IgD-negative memory B cell (primary cell): Measurements from ENCODE around the gene DHRS7C. TPM values are rescaled to one million over a fixed set of nuclear protein-coding genes. Genes with fewer than 3 reads are reported as not detected.
"Not testable (repeated sequence)": the region's sequence is repeated elsewhere in the genome, so short reads cannot be mapped to it uniquely, and the experiment has no call there.

ENCODE experiments used
- H3K27ac Mint-ChIP-seq, 3 donors: one replicate each; pipeline ENCODE4 v1.8.0; 2020 to 2022; ENCODE audit warnings: mild to moderate bottlenecking in 3 of 3, mixed read lengths in 3 of 3, moderate library complexity in 1 of 3
- H3K27me3 Mint-ChIP-seq: one replicate; pipeline ENCODE4 v1.8.0; 2021; ENCODE audit warnings: mixed read lengths
- H3K36me3 Mint-ChIP-seq: one replicate; pipeline ENCODE4 v1.8.0; 2020; ENCODE audit warnings: mild to moderate bottlenecking, mixed read lengths
- H3K4me1 Mint-ChIP-seq, 3 donors: one replicate each; pipeline ENCODE4 v1.8.0; 2020 to 2022; ENCODE audit warnings: mixed read lengths in 3 of 3, mild to moderate bottlenecking in 1 of 3
- H3K4me3 Mint-ChIP-seq, 4 donors: one replicate each; pipeline ENCODE4 v1.8.0; 2020 to 2022; ENCODE audit warnings: mild to moderate bottlenecking in 4 of 4, mixed read lengths in 4 of 4, moderate library complexity in 3 of 4
- H3K9me3 Mint-ChIP-seq, 3 donors: one replicate each; pipeline ENCODE4 v1.8.0; 2020 to 2021; ENCODE audit warnings: mixed read lengths in 3 of 3, mild to moderate bottlenecking in 1 of 3
- polyA plus RNA-seq: library from polyadenylated mRNA; unstranded; fragments of 300-500 nt; fragmentation: Illumina TruSeq; gene quantifications from one replicate; pipeline ENCODE4 v1.2.3, GENCODE V29; 2021

Gene DHRS7C
- polyA plus RNA-seq, 1 donor from 2014 or later: not detected

- Mint-ChIP-seq H3K27me3 (peaks cover 4% of the 10 kb centered on the region), H3K4me3 (no peak overlapping the region), H3K9me3 (no peaks in the 10 kb centered on the region)
These were observed 919 bp upstream of the DHRS7C start for GRCh38 chr17:9792181-9792840.

GRCh38 chr17:9790316-9790715 lies 1.1 kb downstream of the DHRS7C start:
- no peaks in the 10 kb centered on the region for H3K4me1 Mint-ChIP-seq
- H3K4me3 Mint-ChIP-seq: no peak overlapping the region
- H3K9me3 Mint-ChIP-seq: no peaks in the 10 kb centered on the region
- H3K27ac Mint-ChIP-seq: no peak overlapping the region
- H3K27me3 Mint-ChIP-seq: peaks cover 4% of the 10 kb centered on the region
- H3K36me3 Mint-ChIP-seq: no peaks in the 10 kb centered on the region

More at GRCh38 chr17:9792181-9792840, 919 bp upstream of the DHRS7C start:
- Mint-ChIP-seq H3K27ac (no peak overlapping the region), H3K36me3 (no peaks in the 10 kb centered on the region), H3K4me1 (no peaks in the 10 kb centered on the region)

- peaks cover 4% of the 10 kb centered on the region for H3K27me3 Mint-ChIP-seq
- no peak overlapping the region for H3K4me3 Mint-ChIP-seq
- H3K4me1 Mint-ChIP-seq: no peaks in the 10 kb centered on the region
- no peaks in the 10 kb centered on the region for H3K36me3 Mint-ChIP-seq
- H3K27ac Mint-ChIP-seq: no peak overlapping the region
- H3K9me3 Mint-ChIP-seq: no peaks in the 10 kb centered on the region
These were observed 2.8 kb downstream of the DHRS7C start for GRCh38 chr17:9788601-9789000.

GRCh38 chr17:9784544-9784943 lies 6.8 kb downstream of the DHRS7C start:
- Mint-ChIP-seq H3K27ac (no peak overlapping the region), H3K4me3 (no peak overlapping the region), H3K9me3 (no peaks in the 10 kb centered on the region), H3K36me3 (no peaks in the 10 kb centered on the region), H3K27me3 (peaks cover 4% of the 10 kb centered on the region), H3K4me1 (no peaks in the 10 kb centered on the region)

GRCh38 chr17:9783465-9783864 lies 7.9 kb downstream of the DHRS7C start:
- H3K4me3 Mint-ChIP-seq, H3K36me3 Mint-ChIP-seq, H3K27me3 Mint-ChIP-seq, H3K27ac Mint-ChIP-seq, H3K4me1 Mint-ChIP-seq, H3K9me3 Mint-ChIP-seq: not testable (repeated sequence)

- H3K4me1 Mint-ChIP-seq: no peaks in the 10 kb centered on the region
- no peaks in the 10 kb centered on the region for H3K9me3 Mint-ChIP-seq
- H3K27me3 Mint-ChIP-seq: peaks cover 2% of the 10 kb centered on the region
- H3K27ac Mint-ChIP-seq: no peak overlapping the region
- no peak overlapping the region for H3K4me3 Mint-ChIP-seq
- no peaks in the 10 kb centered on the region for H3K36me3 Mint-ChIP-seq
These were observed 8.3 kb downstream of the DHRS7C start for GRCh38 chr17:9783050-9783449.

- Mint-ChIP-seq H3K4me1 (no peaks in the 10 kb centered on the region), H3K27me3 (peaks cover 2% of the 10 kb centered on the region)
These were observed 10.8 kb downstream of the DHRS7C start for GRCh38 chr17:9780552-9780951.

GRCh38 chr17:9776911-9777310 lies 14.5 kb downstream of the DHRS7C start:
- no peak overlapping the region for H3K27ac Mint-ChIP-seq
- no peaks in the 10 kb centered on the region for H3K4me1 Mint-ChIP-seq
- peaks cover 2% of the 10 kb centered on the region for H3K27me3 Mint-ChIP-seq
- peaks cover 0 to 3% (median 2%) of the 10 kb centered on the region in 3 donors for H3K9me3 Mint-ChIP-seq
- peaks cover 2% of the 10 kb centered on the region for H3K36me3 Mint-ChIP-seq
- no peak overlapping the region for H3K4me3 Mint-ChIP-seq

More at GRCh38 chr17:9780552-9780951, 10.8 kb downstream of the DHRS7C start:
- no peak overlapping the region for H3K27ac Mint-ChIP-seq
- peaks cover 2% of the 10 kb centered on the region for H3K36me3 Mint-ChIP-seq
- H3K4me3 Mint-ChIP-seq: no peak overlapping the region
- peaks cover 0 to 3% (median 2%) of the 10 kb centered on the region in 3 donors for H3K9me3 Mint-ChIP-seq

- Mint-ChIP-seq H3K27ac (no peak overlapping the region), H3K4me3 (no peak overlapping the region), H3K27me3 (peaks cover 6% of the 10 kb centered on the region), H3K9me3 (peaks cover 0 to 3% (median 2%) of the 10 kb centered on the region in 3 donors), H3K36me3 (peaks cover 2% of the 10 kb centered on the region), H3K4me1 (no peaks in the 10 kb centered on the region)
These were observed 18.7 kb downstream of the DHRS7C start for GRCh38 chr17:9772658-9773057.

- Mint-ChIP-seq H3K27me3 (peaks cover 6% of the 10 kb centered on the region), H3K36me3 (no peaks in the 10 kb centered on the region), H3K4me3 (no peak overlapping the region), H3K27ac (no peak overlapping the region), H3K4me1 (no peaks in the 10 kb centered on the region), H3K9me3 (no peaks in the 10 kb centered on the region)
These were observed 19.9 kb downstream of the DHRS7C start for GRCh38 chr17:9771465-9771864.

- no peak overlapping the region for H3K4me3 Mint-ChIP-seq
- H3K36me3 Mint-ChIP-seq: no peaks in the 10 kb centered on the region
- H3K4me1 Mint-ChIP-seq: no peaks in the 10 kb centered on the region
- H3K27me3 Mint-ChIP-seq: peaks cover 6% of the 10 kb centered on the region
- H3K27ac Mint-ChIP-seq: no peak overlapping the region
- no peaks in the 10 kb centered on the region for H3K9me3 Mint-ChIP-seq
These were observed 22.2 kb downstream of the DHRS7C start for GRCh38 chr17:9769036-9769695.

GRCh38 chr17:9768381-9768934 lies 22.9 kb downstream of the DHRS7C start:
- Mint-ChIP-seq H3K9me3 (no peaks in the 10 kb centered on the region), H3K27ac (no peak overlapping the region), H3K4me1 (no peaks in the 10 kb centered on the region), H3K36me3 (no peaks in the 10 kb centered on the region), H3K27me3 (peaks cover 7% of the 10 kb centered on the region), H3K4me3 (no peak overlapping the region)

- Mint-ChIP-seq H3K4me3 (no peak overlapping the region), H3K27ac (no peak overlapping the region), H3K27me3 (peaks cover 7% of the 10 kb centered on the region), H3K36me3 (no peaks in the 10 kb centered on the region), H3K9me3 (no peaks in the 10 kb centered on the region), H3K4me1 (no peaks in the 10 kb centered on the region)
These were observed 23.9 kb downstream of the DHRS7C start for GRCh38 chr17:9767432-9767991.

- no peaks in the 10 kb centered on the region for H3K9me3 Mint-ChIP-seq
- H3K27me3 Mint-ChIP-seq: peaks cover 7% of the 10 kb centered on the region
- H3K4me1 Mint-ChIP-seq: no peaks in the 10 kb centered on the region
- H3K36me3 Mint-ChIP-seq: no peaks in the 10 kb centered on the region
- H3K27ac Mint-ChIP-seq: no peak overlapping the region
- no peak overlapping the region for H3K4me3 Mint-ChIP-seq
These were observed 24.4 kb downstream of the DHRS7C start for GRCh38 chr17:9766970-9767369.

- Mint-ChIP-seq H3K36me3 (no peaks in the 10 kb centered on the region), H3K4me3 (no peak overlapping the region), H3K9me3 (no peaks in the 10 kb centered on the region), H3K27me3 (peaks cover 6% of the 10 kb centered on the region), H3K4me1 (no peaks in the 10 kb centered on the region), H3K27ac (no peak overlapping the region)
These were observed 26.1 kb downstream of the DHRS7C start for GRCh38 chr17:9765322-9765721.
